Endodermal cell (in vitro differentiated cells): Measurements from ENCODE around the gene CDC16. TPM values are rescaled to one million over a fixed set of nuclear protein-coding genes. Genes with fewer than 3 reads are reported as not detected.

Experiments used
- DNase-seq: peaks from one replicate; pipeline ENCODE4 v3.0.0-alpha.2; 2017
- H3K27ac ChIP-seq: 2 replicates; pipeline ENCODE4 v1.5.1; 2013; ENCODE audit warnings: mild to moderate bottlenecking, low read depth, low read length, moderate library complexity
- H3K27me3 ChIP-seq: 2 replicates; pipeline ENCODE4 v1.6.1; 2013; ENCODE audit warnings: mild to moderate bottlenecking, low read length, moderate library complexity; ENCODE audit not compliant: insufficient read depth, control insufficient read depth, poor library complexity, severe bottlenecking
- H3K36me3 ChIP-seq: 2 replicates; pipeline ENCODE4 v1.7.0; 2013; ENCODE audit warnings: mild to moderate bottlenecking, low read length, moderate library complexity; ENCODE audit not compliant: control insufficient read depth, insufficient read depth
- H3K4me1 ChIP-seq: one replicate; pipeline ENCODE4 v1.7.0; 2013; ENCODE audit warnings: low read length; ENCODE audit not compliant: control insufficient read depth, insufficient read depth
- H3K4me3 ChIP-seq: 2 replicates; pipeline ENCODE4 v1.5.1; 2013; ENCODE audit warnings: mild to moderate bottlenecking, low read length, moderate library complexity
- H3K9ac ChIP-seq: 2 replicates; pipeline ENCODE4 v1.6.1; 2013; ENCODE audit warnings: mild to moderate bottlenecking, low read length, moderate library complexity; ENCODE audit not compliant: poor library complexity, severe bottlenecking; ENCODE audit errors: extremely low read depth
- H3K9me3 ChIP-seq: 2 replicates; pipeline ENCODE4 v1.6.1; 2013; ENCODE audit warnings: mild to moderate bottlenecking, low read length, moderate library complexity; ENCODE audit not compliant: control insufficient read depth
- H3K27ac Mint-ChIP-seq: 2 replicates; pipeline ENCODE4 v1.8.0; 2020; ENCODE audit warnings: mixed read lengths
- H3K27me3 Mint-ChIP-seq: 2 replicates; pipeline ENCODE4 v1.8.0; 2021; ENCODE audit warnings: mild to moderate bottlenecking, mixed read lengths; ENCODE audit not compliant: insufficient read depth
- H3K36me3 Mint-ChIP-seq: 2 replicates; pipeline ENCODE4 v1.8.0; 2020; ENCODE audit warnings: low read depth, mixed read lengths
- H3K4me1 Mint-ChIP-seq: 2 replicates; pipeline ENCODE4 v1.8.0; 2020; ENCODE audit warnings: mixed read lengths
- H3K4me3 Mint-ChIP-seq: 2 replicates; pipeline ENCODE4 v1.8.0; 2020; ENCODE audit warnings: mild to moderate bottlenecking, moderate library complexity, mixed read lengths
- H3K9me3 Mint-ChIP-seq: 2 replicates; pipeline ENCODE4 v1.8.0; 2020; ENCODE audit warnings: mild to moderate bottlenecking, mixed read lengths
- WGBS, 2 experiments: methylation state at CpG; one replicate each; pipeline versions ENCODE4 v1.1.5 to v1.1.7; 2013; ENCODE audit warnings: missing lambda C conversion rate in 2 of 2, mixed read lengths in 1 of 2; ENCODE audit not compliant: insufficient coverage in 1 of 2, insufficient read length in 1 of 2; 5-methylcytosine and 5-hydroxymethylcytosine counted together
- total RNA-seq, 2 donors: library from RNA; stranded (reverse); fragmentation: NEBNext Ultra II Directional in 1 of 2; extraction: Animal tissue kit (Norgen Biotek cat#: 25700) in 1 of 2; gene quantifications; 2 replicates in 1 of 2; 3 replicates in 1 of 2; pipeline ENCODE4 v1.2.1, GENCODE V29; 2021
- TF ChIP-seq, protein P1 (sequence below): fragments of 200-600 bp; sonication (generic); conservative IDR thresholded peaks from 2 replicates; pipeline ENCODE4 v1.5.0; 2021; ENCODE audit warnings: antibody characterized with exemption, mild to moderate bottlenecking

Gene CDC16
- total RNA-seq, 2 donors from 2014 or later: 89.7 to 90.8 TPM

DNA sequence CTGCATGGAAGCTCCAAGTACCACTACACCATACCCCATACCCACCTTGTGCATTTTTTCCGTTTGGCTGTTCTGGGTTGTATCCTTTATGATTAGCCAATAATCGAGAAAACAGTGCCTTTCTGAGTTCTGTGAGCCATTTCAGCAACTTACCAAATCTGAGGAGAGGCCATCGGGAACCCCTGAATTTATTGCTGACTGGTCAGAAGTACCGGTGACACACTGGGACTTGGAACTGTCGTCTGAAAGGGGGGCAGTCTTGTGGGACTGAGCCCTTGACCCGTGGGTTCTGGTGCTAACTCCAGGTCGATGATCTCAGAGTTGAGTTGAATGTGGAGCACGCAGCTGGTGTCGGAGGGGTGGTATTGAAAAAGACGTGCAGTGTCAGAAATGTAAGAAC is 61.8 kb downstream of the CDC16 start:
- Mint-ChIP-seq H3K4me1 (no peaks in the 10 kb centered on the region), H3K36me3 (peaks cover 70% of the 10 kb centered on the region), H3K27me3 (no peaks in the 10 kb centered on the region), H3K27ac (no peak overlapping the region), H3K4me3 (no peak overlapping the region), H3K9me3 (no peaks in the 10 kb centered on the region)
- Histone ChIP-seq H3K27me3 (no peaks in the 10 kb centered on the region), H3K36me3 (peaks cover 63% of the 10 kb centered on the region), H3K27ac (no peak overlapping the region), H3K4me3 (no peak overlapping the region), H3K9me3 (no peaks in the 10 kb centered on the region), H3K9ac (no peak overlapping the region), H3K4me1 (no peaks in the 10 kb centered on the region)
- WGBS, 2 experiments: 94 to 95% methylated on average over 10 of the region's 10 CpGs
- no peak for DNase-seq
- TF ChIP-seq, protein P1, sequence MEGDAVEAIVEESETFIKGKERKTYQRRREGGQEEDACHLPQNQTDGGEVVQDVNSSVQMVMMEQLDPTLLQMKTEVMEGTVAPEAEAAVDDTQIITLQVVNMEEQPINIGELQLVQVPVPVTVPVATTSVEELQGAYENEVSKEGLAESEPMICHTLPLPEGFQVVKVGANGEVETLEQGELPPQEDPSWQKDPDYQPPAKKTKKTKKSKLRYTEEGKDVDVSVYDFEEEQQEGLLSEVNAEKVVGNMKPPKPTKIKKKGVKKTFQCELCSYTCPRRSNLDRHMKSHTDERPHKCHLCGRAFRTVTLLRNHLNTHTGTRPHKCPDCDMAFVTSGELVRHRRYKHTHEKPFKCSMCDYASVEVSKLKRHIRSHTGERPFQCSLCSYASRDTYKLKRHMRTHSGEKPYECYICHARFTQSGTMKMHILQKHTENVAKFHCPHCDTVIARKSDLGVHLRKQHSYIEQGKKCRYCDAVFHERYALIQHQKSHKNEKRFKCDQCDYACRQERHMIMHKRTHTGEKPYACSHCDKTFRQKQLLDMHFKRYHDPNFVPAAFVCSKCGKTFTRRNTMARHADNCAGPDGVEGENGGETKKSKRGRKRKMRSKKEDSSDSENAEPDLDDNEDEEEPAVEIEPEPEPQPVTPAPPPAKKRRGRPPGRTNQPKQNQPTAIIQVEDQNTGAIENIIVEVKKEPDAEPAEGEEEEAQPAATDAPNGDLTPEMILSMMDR: no peak

DNA sequence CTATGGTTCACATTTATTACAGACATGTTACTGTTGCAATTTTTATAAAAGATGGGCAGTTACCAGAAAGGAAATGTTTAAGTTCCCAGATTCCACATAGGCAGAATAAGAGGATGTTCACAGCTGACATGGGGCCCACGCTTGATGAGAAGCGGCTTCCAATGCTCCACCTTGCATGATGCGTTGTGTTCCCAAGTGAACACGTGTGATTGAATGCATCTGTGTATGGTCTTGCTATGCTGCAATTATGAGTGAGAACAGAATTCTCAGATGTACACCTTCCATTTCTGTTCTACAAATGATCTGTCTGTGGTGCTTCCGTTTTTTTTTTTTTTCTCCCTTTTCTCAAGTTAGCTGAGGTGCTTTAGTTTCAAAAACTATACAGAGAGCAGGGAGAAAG is 62.2 kb downstream of the CDC16 start:
- Mint-ChIP-seq H3K36me3 (peaks cover 70% of the 10 kb centered on the region), H3K27ac (no peak overlapping the region), H3K9me3 (no peaks in the 10 kb centered on the region), H3K27me3 (no peaks in the 10 kb centered on the region), H3K4me1 (no peaks in the 10 kb centered on the region), H3K4me3 (no peak overlapping the region)
- DNase-seq: no peak
- WGBS, 2 experiments: 87 to 100% methylated on average over 3 to 5 of the region's 5 CpGs
- TF ChIP-seq, protein P1: no peak
- no peak overlapping the region for H3K27ac ChIP-seq
- H3K4me3 ChIP-seq: no peak overlapping the region
- no peaks in the 10 kb centered on the region for H3K4me1 ChIP-seq
- no peak overlapping the region for H3K9ac ChIP-seq
- H3K27me3 ChIP-seq: no peaks in the 10 kb centered on the region
- peaks cover 60% of the 10 kb centered on the region for H3K36me3 ChIP-seq
- no peaks in the 10 kb centered on the region for H3K9me3 ChIP-seq

DNA sequence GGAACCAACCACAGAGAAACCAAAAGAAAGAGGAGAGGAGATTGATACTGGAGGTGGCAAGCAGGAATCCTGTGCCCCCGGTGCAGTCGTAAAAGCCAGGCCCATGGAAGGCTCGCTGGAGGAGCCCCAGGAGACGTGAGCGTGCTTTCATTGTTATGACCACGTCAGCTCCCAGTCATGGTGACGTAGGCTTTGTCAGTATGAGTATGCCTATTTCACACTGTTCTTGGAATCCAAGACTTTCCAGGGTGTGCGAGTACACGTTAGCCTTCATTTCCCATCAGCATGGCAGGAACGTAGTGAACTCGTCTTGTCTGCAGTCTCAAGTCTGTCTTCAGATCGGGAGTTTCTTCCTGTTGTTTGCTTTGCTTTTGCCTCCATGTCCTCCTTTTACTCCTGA is 64.2 kb downstream of the CDC16 start:
- 85 to 90% methylated on average over 12 of the region's 12 CpGs for WGBS, 2 experiments
- H3K27me3 ChIP-seq: no peaks in the 10 kb centered on the region
- H3K4me3 ChIP-seq: no peak overlapping the region
- no peak overlapping the region for H3K9ac ChIP-seq
- no peaks in the 10 kb centered on the region for H3K9me3 ChIP-seq
- TF ChIP-seq, protein P1: no peak
- Mint-ChIP-seq H3K4me1 (no peaks in the 10 kb centered on the region), H3K27me3 (no peaks in the 10 kb centered on the region), H3K9me3 (no peaks in the 10 kb centered on the region), H3K36me3 (peaks cover 71% of the 10 kb centered on the region), H3K4me3 (no peak overlapping the region), H3K27ac (no peak overlapping the region)
- no peak overlapping the region for H3K27ac ChIP-seq
- H3K4me1 ChIP-seq: no peaks in the 10 kb centered on the region
- DNase-seq: no peak
- H3K36me3 ChIP-seq: peaks cover 55% of the 10 kb centered on the region
